Ascending aorta (tissue), 2 donors: ENCODE measurements around the gene CEP55. TPM values are rescaled to one million over a fixed set of nuclear protein-coding genes. Genes with fewer than 3 reads are reported as not detected.
"Not testable (repeated sequence)": the region's sequence is repeated elsewhere in the genome, so short reads cannot be mapped to it uniquely, and the experiment has no call there.

Source experiments
- DNase-seq, 2 donors: peaks; one replicate each; pipeline ENCODE4 v3.0.0-alpha.2; 2019; ENCODE audit warnings: low spot score in 2 of 2
- H3K27ac ChIP-seq, 2 donors: fragments of 200-600 bp; sonication (generic); one replicate each; pipeline ENCODE4 v1.5.1; 2016 to 2017; ENCODE audit warnings: mild to moderate bottlenecking in 1 of 2
- H3K27me3 ChIP-seq: fragments of 200-600 bp; sonication (generic); one replicate; pipeline ENCODE4 v1.5.1; 2017
- H3K36me3 ChIP-seq, 2 donors: fragments of 200-600 bp; sonication (generic); one replicate each; pipeline ENCODE4 v1.5.1; 2016
- H3K4me1 ChIP-seq, 2 donors: fragments of 200-600 bp; sonication (generic); one replicate each; pipeline ENCODE4 v1.5.1; 2016 to 2017; ENCODE audit warnings: mild to moderate bottlenecking in 1 of 2
- H3K4me3 ChIP-seq, 2 donors: fragments of 200-600 bp; sonication (generic); one replicate each; pipeline ENCODE4 v1.5.1; 2016 to 2017; ENCODE audit warnings: mild to moderate bottlenecking in 1 of 2
- H3K9me3 ChIP-seq, 2 donors: fragments of 200-600 bp; sonication (generic); one replicate each; pipeline ENCODE4 v1.5.1; 2016
- intact Hi-C: fragments of 100-400 bp; cut with DNase I; formaldehyde crosslinking; loops from one replicate; pipeline ENCODE4 v1.15.1; 2023
- total RNA-seq: library from RNA; depleted of rRNA; stranded (reverse); fragments of >200 nt; gene quantifications from one replicate; pipeline ENCODE4 v1.1.0, GENCODE V29; 2016
- TF ChIP-seq, protein P1 (sequence below), 3 experiments: fragments of 200-600 bp in 2 of 3; fragments of 450-650 bp in 1 of 3; sonication (generic) in 2 of 3; IDR thresholded peaks; one replicate each; pipeline ENCODE4 v1.5.1; 2016 to 2019; ENCODE audit warnings: antibody characterized with exemption in 3 of 3, mild to moderate bottlenecking in 1 of 3, moderate library complexity in 1 of 3

The CEP55 gene
- total RNA-seq, 1 donor from 2014 or later: not detected

DNA sequence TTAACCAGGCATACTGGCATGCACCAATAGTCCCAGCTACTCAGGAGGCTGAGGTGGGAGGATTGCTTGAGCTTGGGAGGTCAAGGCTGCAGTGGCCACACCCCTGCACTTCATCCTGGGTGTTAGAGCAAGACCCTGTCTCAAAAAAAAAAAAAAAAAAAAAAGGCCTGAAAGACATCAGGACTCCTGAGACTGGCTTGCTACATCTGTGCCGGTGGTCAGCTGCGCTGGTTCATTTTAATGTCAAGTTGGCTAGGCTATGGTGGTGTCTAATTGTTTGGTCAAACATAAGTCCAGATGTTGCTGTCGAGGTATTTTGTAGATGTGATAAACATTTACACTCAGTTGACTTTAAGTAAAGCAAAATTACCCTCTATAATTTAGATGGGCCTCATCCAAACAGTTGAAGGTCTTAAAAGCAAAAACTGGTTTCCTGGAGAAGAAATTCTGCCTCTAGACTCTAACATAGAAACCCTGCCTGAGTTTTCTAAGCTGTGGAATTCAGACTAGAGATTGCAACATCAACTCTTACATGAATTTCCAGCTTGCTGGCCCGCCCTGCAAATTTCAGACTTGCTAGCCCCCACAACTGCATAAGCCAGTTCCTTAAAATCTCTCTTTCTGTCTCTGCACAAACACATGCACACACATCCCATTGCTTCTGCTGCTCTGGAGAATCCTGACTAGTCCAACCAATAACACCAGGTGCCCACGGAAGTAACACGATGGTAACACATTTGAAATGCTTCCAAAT, 32.5 kb upstream of the CEP55 start:
- Histone ChIP-seq H3K27ac (peak overlapping the region; percentile 86 to 96), H3K9me3 (no peaks in the 10 kb centered on the region), H3K4me3 (peak overlapping the region in 1 of 2 donors; percentile 4), H3K27me3 (no peaks in the 10 kb centered on the region), H3K36me3 (peaks cover 3 to 4% of the 10 kb centered on the region in 2 donors), H3K4me1 (peaks cover 33 to 76% of the 10 kb centered on the region in 2 donors)
- DNase-seq: peak in 1 of 2 donors; percentile 79
- intact Hi-C loops: no loop called here
- TF ChIP-seq, protein P1, sequence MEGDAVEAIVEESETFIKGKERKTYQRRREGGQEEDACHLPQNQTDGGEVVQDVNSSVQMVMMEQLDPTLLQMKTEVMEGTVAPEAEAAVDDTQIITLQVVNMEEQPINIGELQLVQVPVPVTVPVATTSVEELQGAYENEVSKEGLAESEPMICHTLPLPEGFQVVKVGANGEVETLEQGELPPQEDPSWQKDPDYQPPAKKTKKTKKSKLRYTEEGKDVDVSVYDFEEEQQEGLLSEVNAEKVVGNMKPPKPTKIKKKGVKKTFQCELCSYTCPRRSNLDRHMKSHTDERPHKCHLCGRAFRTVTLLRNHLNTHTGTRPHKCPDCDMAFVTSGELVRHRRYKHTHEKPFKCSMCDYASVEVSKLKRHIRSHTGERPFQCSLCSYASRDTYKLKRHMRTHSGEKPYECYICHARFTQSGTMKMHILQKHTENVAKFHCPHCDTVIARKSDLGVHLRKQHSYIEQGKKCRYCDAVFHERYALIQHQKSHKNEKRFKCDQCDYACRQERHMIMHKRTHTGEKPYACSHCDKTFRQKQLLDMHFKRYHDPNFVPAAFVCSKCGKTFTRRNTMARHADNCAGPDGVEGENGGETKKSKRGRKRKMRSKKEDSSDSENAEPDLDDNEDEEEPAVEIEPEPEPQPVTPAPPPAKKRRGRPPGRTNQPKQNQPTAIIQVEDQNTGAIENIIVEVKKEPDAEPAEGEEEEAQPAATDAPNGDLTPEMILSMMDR (IDR thresholded peaks at IDR 0.05): no peak

DNA sequence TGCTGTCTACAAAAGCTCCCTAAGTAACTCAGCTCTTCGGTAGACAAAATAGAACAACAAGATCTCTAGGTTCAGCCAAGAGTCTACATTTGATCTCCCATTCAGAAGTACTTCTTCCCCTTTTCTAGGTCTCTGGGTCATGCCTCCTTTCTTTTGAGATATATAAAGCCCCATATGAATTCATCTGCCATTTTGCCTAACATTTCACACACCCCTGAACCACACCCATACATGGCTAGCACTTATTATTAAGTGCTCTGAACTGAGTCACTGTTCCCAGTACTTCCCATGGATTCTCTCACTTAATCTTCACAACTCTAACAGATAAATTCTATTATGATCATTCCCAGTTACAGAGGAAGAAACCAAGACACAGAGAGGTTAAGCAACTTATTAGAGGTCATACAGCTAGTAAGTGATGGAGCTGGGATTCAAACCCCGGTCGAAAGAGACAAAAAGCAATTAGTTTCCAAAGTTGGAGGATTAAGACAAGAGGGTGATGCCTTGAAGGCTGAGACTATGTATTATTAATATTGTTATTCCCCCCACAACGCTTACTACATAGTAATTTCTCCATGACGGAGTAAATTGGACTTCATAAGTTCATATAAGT, 31.5 kb upstream of the CEP55 start:
- no peaks in the 10 kb centered on the region for H3K9me3 ChIP-seq
- H3K4me3 ChIP-seq: peak overlapping the region in 1 of 2 donors; percentile 4
- peaks cover 4 to 8% of the 10 kb centered on the region in 2 donors for H3K36me3 ChIP-seq
- intact Hi-C loops: no loop called here
- peaks cover 33 to 75% of the 10 kb centered on the region in 2 donors for H3K4me1 ChIP-seq
- peak overlapping the region; percentile 86 to 96 for H3K27ac ChIP-seq
- no peaks in the 10 kb centered on the region for H3K27me3 ChIP-seq
- no peak for DNase-seq
- TF ChIP-seq, protein P1 (IDR thresholded peaks at IDR 0.05): no peak

DNA sequence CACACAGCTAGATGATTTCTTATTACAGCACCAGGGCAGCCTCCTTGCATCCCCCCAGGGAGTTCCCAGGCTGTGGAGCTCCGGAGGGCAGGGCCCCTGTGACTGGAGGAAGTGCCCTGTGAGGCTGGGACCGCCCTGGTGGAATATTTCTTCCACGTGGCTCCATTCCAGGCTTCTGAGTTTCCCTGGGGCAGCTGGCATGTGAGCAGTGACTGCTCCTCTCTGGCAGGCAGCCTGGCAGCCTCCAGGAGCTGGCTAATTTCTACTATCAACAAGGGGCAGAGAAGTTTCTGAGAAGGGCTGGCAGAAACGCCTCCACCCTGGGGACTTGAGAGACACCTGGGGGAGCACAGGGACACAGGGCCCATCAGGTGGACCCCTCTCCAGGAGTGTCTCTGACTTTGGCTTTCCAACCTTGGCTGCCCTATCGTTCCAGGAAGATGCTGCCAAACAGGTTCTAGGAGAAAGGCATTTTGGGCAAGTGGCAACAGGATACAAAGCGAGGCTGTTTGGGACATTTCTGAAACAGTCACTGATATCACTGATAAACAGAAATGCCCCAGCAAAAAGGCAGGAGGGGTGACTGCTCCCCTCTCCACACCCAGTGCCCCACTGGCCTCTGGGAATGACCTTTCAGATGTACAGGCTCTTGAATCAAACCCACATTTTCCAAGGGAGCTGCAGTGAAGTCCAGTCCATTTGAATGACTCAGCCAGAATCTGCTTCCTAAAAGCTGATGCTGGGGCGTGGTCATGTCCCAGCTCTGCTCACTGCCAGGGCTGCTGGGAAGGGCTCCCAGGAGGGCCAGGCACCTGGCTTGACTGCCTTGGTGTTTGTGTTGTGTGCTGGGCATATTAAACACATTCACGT, 30.4 kb upstream of the CEP55 start:
- TF ChIP-seq, protein P1 (IDR thresholded peaks at IDR 0.05): no peak
- peaks cover 4 to 6% of the 10 kb centered on the region in 2 donors for H3K36me3 ChIP-seq
- peaks cover 33 to 76% of the 10 kb centered on the region in 2 donors for H3K4me1 ChIP-seq
- intact Hi-C loops: loop anchor here (1.0 kb wide), 1 partner anchor 30 kb away; no protein-coding TSS in a partner anchor
- H3K27me3 ChIP-seq: no peaks in the 10 kb centered on the region
- no peaks in the 10 kb centered on the region for H3K9me3 ChIP-seq
- peak; percentile 90 to 98 for DNase-seq
- H3K27ac ChIP-seq: peak overlapping the region; percentile 86 to 96
- H3K4me3 ChIP-seq: peak overlapping the region in 1 of 2 donors; percentile 39

DNA sequence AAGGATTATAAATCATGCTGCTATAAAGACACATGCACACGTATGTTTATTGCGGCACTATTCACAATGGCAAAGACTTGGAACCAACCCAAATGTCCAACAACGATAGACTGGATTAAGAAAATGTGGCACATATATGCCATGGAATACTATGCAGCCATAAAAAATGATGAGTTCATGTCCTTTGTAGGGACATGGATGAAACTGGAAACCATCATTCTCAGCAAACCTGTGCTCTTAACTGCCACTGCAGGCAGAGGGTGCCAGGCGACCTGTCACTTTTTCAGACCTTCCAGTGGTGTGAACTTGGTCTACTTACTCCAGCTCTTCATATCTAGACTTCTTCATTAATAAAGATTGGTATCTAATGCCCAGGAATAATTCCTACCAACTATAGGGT, 28.8 kb upstream of the CEP55 start:
- H3K36me3 ChIP-seq, intact Hi-C loops, H3K4me3 ChIP-seq, H3K27me3 ChIP-seq, H3K9me3 ChIP-seq, DNase-seq: not testable (repeated sequence)
- peak overlapping the region; percentile 83 to 85 for H3K27ac ChIP-seq
- H3K4me1 ChIP-seq: peaks cover 37 to 67% of the 10 kb centered on the region in 2 donors

DNA sequence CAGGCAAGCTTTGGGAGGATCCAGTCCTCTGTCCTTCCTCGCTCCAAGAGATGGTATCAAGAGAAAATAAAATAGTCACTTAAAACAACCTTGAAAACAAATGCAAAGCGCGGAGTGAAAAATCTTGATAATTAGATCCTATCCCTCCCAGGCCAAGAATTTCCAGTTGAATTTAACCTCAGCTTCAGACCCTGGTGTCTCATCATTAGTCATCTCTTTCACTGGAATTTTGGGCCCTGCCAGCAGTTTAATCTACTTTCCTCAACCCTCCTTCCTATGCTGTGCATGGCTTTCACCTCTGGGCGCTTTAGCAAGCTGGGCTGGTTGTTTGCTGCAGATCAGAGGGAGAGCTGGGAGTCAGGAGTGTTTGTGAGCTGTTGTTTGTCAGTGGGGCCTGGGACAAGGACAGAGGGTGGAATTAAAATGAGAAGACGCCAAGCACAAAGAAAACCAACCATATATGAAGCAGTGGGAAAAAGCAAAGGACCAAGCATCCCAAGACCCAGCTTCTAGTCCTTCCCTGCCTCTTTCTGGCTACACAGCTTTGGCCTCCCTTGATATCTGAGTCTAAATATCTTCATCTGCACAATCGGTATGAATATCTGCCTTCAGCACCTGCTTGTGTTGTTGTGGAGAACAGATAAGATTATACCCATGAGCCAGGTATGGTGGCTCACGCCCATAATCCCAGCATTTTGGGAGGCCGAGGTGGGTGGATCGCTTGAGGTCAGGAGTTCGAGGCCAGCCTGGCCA, 27.8 kb upstream of the CEP55 start:
- H3K27me3 ChIP-seq: no peaks in the 10 kb centered on the region
- intact Hi-C loops: no loop called here
- TF ChIP-seq, protein P1 (IDR thresholded peaks at IDR 0.05): no peak
- peak overlapping the region; percentile 83 to 85 for H3K27ac ChIP-seq
- H3K36me3 ChIP-seq: peaks cover 6 to 8% of the 10 kb centered on the region in 2 donors
- H3K4me3 ChIP-seq: no peak overlapping the region
- no peaks in the 10 kb centered on the region for H3K9me3 ChIP-seq
- peak in 1 of 2 donors; percentile 79 for DNase-seq
- H3K4me1 ChIP-seq: peaks cover 31 to 65% of the 10 kb centered on the region in 2 donors
